ENCODE data around the gene TCTN3. TPM values are rescaled to one million over a fixed set of nuclear protein-coding genes. Genes with fewer than 3 reads are reported as not detected.

The TCTN3 gene
- polyA plus RNA-seq, 1 donor (not counting 4 experiments of a cell fraction or from before 2014, with no cell fraction given), result 43.0 TPM

GRCh38 chr10:95648138-95648537 is 45.6 kb downstream of the TCTN3 start:
- no peak overlapping the region for H3K9ac ChIP-seq (ENCODE audit: control insufficient read depth, extremely low read depth, insufficient read depth, low read length)
- peaks cover 16 to 25% of the 10 kb centered on the region in 2 experiments for H3K36me3 ChIP-seq (ENCODE audit: control insufficient read depth in 2 of 2, extremely low read depth in 1 of 2, insufficient read depth in 2 of 2, low read length in 2 of 2)
- FAIRE-seq (no peak), DNase-seq (ENCODE audit: low read depth, low spot score) (no peak)
- no peaks in the 10 kb centered on the region for H3K9me1 ChIP-seq (ENCODE audit: control insufficient read depth, extremely low read depth, insufficient read depth, low read length)
- no peak overlapping the region for H3K4me2 ChIP-seq (ENCODE audit: control insufficient read depth, extremely low read depth, insufficient read depth, low read depth, low read length)
- H3K27ac ChIP-seq (ENCODE audit: control insufficient read depth, insufficient read depth, low read length), result no peak overlapping the region
- no peaks in the 10 kb centered on the region for H3K27me3 ChIP-seq (ENCODE audit: control insufficient read depth, extremely low read depth, insufficient read depth, low read length)
- TF ChIP-seq EZH2 (IDR thresholded peaks at IDR 0.05; ENCODE audit: low read length) (no peak), CTCF (optimal IDR thresholded peaks at IDR 0.05 in 1 of 3, IDR thresholded peaks at IDR 0.05 in 1 of 3, conservative IDR thresholded peaks at IDR 0.05 in 1 of 3; ENCODE audit: extremely low read depth in 1 of 3, insufficient read depth in 2 of 3, low read length in 3 of 3) (no peak)
- H4K20me1 ChIP-seq (ENCODE audit: control insufficient read depth, extremely low read depth, insufficient read depth, low read length), result no peaks in the 10 kb centered on the region
- H3K79me2 ChIP-seq (ENCODE audit: control insufficient read depth, insufficient read depth, low read length), result peaks cover 16% of the 10 kb centered on the region
- H3K9me3 ChIP-seq (ENCODE audit: control insufficient read depth, low read depth, low read length), result peaks cover 2% of the 10 kb centered on the region
- dilution Hi-C loops (cut with MboI; ENCODE audit: extremely low pct_ligation_motif_present, low sequenced_read_pairs), result no loop called here
- no peaks in the 10 kb centered on the region for H3K4me1 ChIP-seq (ENCODE audit: control insufficient read depth, extremely low read depth, insufficient read depth, low read length)
- H3K4me3 ChIP-seq (ENCODE audit: control insufficient read depth in 2 of 3, extremely low read depth in 1 of 3, insufficient read depth in 2 of 3, low read depth in 1 of 3, low read length in 3 of 3), result no peak overlapping the region
- no peak overlapping the region for H2AFZ ChIP-seq (ENCODE audit: control insufficient read depth, low read length)

- dilution Hi-C loops (cut with MboI; ENCODE audit: extremely low pct_ligation_motif_present, low sequenced_read_pairs), result no loop called here
- H3K9ac ChIP-seq (ENCODE audit: control insufficient read depth, extremely low read depth, insufficient read depth, low read length), result no peak overlapping the region
- no peaks in the 10 kb centered on the region for H4K20me1 ChIP-seq (ENCODE audit: control insufficient read depth, extremely low read depth, insufficient read depth, low read length)
- no peaks in the 10 kb centered on the region for H3K9me1 ChIP-seq (ENCODE audit: control insufficient read depth, extremely low read depth, insufficient read depth, low read length)
- H3K4me3 ChIP-seq (ENCODE audit: control insufficient read depth in 2 of 3, extremely low read depth in 1 of 3, insufficient read depth in 2 of 3, low read depth in 1 of 3, low read length in 3 of 3), result no peak overlapping the region
- TF ChIP-seq CTCF (optimal IDR thresholded peaks at IDR 0.05 in 1 of 3, IDR thresholded peaks at IDR 0.05 in 1 of 3, conservative IDR thresholded peaks at IDR 0.05 in 1 of 3; ENCODE audit: extremely low read depth in 1 of 3, insufficient read depth in 2 of 3, low read length in 3 of 3) (no peak), EZH2 (IDR thresholded peaks at IDR 0.05; ENCODE audit: low read length) (no peak)
- H3K4me1 ChIP-seq (ENCODE audit: control insufficient read depth, extremely low read depth, insufficient read depth, low read length), result no peaks in the 10 kb centered on the region
- DNase-seq (ENCODE audit: low read depth, low spot score) (no peak), FAIRE-seq (no peak)
- H3K9me3 ChIP-seq (ENCODE audit: control insufficient read depth, low read depth, low read length), result no peaks in the 10 kb centered on the region
- peaks cover 10% of the 10 kb centered on the region for H3K79me2 ChIP-seq (ENCODE audit: control insufficient read depth, insufficient read depth, low read length)
- H3K4me2 ChIP-seq (ENCODE audit: control insufficient read depth, extremely low read depth, insufficient read depth, low read depth, low read length), result no peak overlapping the region
- H2AFZ ChIP-seq (ENCODE audit: control insufficient read depth, low read length), result no peak overlapping the region
- no peaks in the 10 kb centered on the region for H3K27me3 ChIP-seq (ENCODE audit: control insufficient read depth, extremely low read depth, insufficient read depth, low read length)
- H3K36me3 ChIP-seq (ENCODE audit: control insufficient read depth in 2 of 2, extremely low read depth in 1 of 2, insufficient read depth in 2 of 2, low read length in 2 of 2), result peaks cover 13 to 16% of the 10 kb centered on the region in 2 experiments
- no peak overlapping the region for H3K27ac ChIP-seq (ENCODE audit: control insufficient read depth, insufficient read depth, low read length)
Measured at GRCh38 chr10:95646160-95646559, 47.6 kb downstream of the TCTN3 start.

Data from keratinocyte (primary cell).